HG03469 (cell line): ENCODE measurements around the gene ADAM12.

Experiments used
- ATAC-seq: cut with Tn5 transposase; IDR thresholded peaks from one replicate; pipeline ENCODE4 v1.9.1; 2021; ENCODE audit warnings: mild to moderate bottlenecking, moderate library complexity, moderate number of reproducible peaks; ENCODE audit not compliant: unreplicated experiment

Gene ADAM12

GRCh38 chr10:126242397-126243260, 145.6 kb downstream of the ADAM12 start:
- ATAC-seq, result no peak

DNA sequence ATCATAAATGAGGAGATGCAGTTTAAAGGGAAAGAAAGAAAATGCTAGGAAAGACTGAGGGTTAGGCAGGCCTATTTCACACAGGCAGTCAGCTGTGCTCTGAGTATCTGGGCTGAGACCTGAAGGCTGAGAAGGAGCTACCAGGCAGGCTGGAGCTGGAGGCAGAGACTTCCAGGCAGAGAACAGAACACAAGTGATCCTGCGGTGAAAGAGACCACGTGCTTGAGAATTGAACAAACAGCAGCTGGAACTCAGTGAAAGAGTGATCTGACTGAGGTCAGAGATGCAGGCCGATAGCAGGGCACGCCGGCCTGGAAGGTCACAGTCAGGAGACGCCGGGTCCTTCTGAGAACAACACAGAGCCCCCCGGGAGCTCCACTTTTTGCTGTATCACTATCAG, 147.8 kb downstream of the ADAM12 start:
- no peak for ATAC-seq

GRCh38 chr10:126239844-126240243, 148.4 kb downstream of the ADAM12 start:
- ATAC-seq, result no peak

- no peak for ATAC-seq
Measured at GRCh38 chr10:126235979-126236851, 152.1 kb downstream of the ADAM12 start.

GRCh38 chr10:126235091-126235978, 152.9 kb downstream of the ADAM12 start:
- ATAC-seq, result no peak

GRCh38 chr10:126234630-126235029, 153.6 kb downstream of the ADAM12 start:
- no peak for ATAC-seq

DNA sequence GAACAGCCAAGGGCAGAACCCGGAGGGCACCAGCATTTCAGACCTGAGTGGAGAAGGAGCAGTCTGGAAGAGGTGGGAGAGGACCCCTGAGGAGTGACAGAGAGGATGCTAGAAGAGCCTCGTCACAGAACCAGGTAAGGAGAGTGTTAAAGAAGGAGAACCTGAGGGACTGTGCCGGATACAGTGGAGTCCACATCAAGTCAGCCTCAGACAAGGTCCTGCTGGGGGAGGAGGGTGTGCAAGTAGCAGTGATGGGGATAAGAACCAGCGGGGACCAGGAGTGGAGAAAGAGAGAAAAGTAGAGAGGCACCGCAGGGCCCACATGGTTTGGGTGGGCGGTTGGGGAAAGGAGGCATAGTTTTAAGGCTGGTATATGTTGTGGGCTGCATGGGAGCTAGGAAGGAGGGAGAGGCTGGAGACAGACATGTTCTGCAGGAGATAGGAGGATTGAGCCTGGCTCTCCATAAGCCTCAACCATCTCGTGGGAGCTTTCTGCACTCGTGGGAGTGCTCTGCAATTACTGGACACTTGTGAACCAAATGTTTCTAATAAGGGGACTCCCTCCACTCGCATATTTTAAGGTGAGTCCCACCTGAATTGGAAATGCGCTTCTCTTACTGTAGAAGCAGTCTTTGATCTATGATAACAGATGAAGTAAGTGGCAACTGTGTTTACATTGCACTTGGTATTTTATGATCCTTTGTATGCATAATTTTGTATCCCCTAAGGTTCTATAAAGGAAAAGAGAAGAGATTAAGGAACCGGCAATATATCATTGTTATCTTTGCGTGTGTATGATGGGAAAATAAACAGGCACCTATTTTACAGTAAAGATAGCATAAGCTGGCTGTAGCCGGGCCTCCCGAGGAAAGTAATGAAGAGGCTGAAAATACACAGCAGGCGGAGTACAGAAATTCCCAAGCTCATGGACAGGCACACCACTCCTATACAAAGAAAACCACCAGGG, 154.8 kb downstream of the ADAM12 start:
- no peak for ATAC-seq

DNA sequence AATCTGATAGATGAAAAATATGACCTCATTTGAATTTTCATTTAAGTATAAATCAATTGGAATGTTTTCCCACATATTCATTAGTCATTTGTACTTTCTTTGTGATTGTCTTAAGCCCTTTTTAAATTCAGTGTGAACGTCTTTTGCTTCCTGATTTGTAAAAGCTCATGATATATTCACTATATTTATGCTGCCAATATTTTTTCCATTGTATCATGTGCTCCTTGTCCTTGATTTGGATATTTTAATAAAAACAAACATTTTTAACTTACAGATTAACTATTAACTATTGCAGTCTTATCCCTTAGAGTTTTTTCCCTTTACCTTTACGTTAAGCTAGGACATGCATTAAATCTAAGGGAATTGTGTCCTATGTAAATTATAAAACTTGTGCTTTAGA, 157.7 kb downstream of the ADAM12 start:
- ATAC-seq, result no peak

GRCh38 chr10:126229686-126230085, 158.6 kb downstream of the ADAM12 start:
- no peak for ATAC-seq

DNA sequence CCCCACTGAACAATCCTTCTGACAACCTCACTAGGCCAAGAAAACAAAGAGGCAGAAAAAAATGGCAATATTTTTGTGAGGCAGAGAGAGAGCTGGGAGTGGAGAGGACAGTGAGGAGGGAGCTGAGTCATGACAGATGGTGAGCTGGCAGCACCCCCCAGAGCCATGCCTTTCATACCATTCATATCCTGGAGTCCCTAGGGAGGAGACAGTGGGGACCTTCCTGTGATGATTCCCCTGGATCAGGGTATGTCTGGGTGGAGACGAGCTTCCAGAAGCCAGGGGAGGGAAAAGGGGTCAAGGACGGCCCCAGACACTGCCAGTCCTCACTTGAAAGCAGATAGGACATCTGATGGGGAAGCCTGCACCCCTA, 160.5 kb downstream of the ADAM12 start:
- ATAC-seq, result no peak

DNA sequence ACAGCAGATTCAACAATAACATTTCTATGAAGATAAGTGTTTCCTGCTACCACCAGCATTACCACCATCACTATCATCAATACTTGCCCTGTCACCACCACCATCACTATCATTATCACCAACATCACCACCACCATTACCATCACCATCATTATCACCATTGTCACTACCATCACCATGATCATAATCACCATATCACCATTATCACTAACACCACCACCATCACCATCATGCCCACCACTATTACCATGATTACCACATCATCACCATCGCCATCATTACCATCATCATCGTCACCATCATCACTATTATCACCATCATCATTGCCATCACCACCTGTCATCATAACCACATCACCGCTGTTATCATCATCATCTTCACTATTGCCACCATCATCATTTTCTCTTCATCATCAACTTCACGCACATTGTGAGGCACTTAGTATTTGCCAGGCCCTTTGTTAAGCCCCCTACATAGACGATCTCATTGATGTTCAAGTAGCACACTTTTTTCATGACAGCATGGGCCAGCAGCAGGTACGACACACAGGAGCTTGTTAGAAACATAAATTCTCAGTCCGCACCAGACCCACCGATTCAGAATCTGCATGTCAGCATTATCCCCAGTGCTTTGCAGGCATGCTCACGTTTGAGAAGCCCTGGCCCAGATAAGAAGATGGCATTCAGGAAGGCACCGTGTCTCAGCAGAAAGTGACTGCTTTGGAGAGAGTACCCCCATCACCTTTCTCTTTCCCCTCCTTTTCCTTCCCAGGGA, 161.1 kb downstream of the ADAM12 start:
- no peak for ATAC-seq

GRCh38 chr10:126226205-126226604, 162.1 kb downstream of the ADAM12 start:
- no peak for ATAC-seq

DNA sequence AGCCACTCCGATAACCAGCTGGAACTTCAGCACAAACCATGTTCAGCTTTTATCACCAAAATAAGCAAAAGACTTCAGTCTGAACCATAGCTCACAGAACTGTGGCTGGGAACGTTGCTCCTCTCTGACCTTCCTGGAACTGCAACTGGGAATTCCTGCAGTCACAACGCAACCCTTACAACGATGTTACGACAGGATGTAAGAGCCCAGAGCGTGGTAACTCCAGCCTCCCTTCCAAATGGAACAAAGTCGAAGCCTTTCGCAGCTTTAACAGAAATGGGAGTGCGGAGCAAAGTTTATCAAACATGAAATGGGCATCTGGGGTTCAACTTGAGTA, 162.6 kb downstream of the ADAM12 start:
- ATAC-seq, result no peak

DNA sequence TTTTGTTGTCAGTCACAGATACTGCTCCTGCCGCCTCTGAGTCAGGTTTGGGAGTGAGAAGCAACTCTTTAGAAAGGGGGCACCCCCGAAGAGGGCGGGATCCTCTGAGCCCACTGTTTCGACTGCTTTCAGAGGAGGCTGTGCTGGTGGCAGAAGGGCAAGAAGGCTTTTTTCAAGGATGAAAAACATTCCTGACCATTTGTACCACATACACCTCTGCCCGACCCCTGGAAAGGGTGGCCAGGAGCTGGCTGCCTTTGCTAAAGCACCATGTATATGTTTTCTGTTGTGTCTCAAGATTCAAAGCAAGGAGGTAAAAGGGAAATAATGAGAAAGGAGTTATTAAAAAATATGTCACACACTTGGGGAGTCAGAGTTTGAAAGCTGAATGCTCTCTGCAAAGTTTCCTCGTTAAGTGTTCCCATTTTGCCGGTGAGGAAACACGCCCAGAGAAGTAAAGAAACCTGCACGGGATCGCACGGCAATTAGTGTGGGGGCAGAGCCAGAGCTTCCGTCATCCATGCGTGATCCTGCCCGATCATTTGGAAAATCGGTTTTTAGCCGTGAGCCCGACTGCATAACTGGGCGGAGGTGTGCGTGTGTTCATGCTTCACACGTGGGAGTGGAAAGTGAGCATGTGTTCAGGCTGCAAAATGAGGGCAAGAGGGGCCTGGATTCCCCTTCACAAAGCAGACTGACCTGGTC, 163.2 kb downstream of the ADAM12 start:
- no peak for ATAC-seq

DNA sequence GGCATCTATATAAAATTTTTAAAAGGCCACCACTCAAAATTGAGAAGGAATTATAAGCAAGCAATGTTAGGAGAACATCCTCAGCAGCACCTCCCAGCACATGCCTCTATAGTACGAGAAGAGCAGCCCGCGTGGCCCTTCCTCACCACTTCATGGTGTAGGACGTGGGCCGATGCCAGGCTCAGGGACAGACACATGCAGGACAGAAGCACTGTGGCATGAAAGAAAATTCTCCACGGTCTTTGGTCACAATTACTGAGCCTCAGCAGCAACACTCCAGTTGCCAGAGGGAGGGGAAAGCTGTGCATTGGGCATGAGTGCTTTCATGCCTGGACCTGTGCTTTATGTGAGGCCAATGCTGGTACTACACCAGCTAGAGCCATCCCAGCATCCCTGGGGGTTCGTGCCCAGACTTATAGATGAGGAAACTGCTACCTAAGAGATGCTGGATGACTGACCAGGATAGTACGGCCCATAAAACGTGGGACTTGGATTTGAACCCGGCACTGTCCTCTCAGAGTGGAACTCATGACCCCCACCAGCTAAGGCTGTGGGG, 164.7 kb downstream of the ADAM12 start:
- no peak for ATAC-seq

DNA sequence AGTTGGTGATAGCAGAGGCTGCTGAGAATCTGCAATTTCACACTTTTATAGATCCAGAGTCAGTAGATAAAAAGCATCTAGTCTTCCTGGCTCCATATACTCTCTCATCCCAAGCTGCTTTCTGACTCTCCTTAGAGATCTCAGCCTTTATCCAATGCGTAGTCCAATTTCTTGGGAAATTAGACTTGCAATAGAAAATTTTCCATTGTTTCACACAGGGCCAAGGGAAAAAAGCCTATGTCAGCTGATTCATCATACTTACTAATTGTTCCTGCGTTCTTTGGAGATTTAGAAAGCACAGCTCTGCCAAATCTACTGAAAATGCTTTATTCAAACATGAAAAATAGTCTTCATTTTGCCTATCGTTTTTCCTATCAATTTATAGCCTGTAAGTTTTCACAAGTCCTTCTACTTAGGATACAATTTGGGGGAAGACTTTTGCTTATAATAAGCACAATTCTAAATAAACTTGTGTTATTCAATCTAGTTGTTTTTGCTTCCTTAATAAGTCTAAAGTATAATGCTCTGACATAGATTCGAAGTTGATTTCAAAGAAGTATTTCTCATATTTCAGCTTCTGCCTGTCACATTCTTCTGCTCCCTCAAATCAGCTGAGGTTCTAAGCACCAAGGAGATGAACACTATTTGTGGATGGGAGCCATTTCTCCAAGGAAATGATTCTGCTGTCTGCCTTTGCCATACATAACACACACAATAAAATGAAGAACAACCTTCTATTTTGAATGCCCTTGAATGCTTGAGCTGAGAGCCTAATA, 165.4 kb downstream of the ADAM12 start:
- no peak for ATAC-seq

DNA sequence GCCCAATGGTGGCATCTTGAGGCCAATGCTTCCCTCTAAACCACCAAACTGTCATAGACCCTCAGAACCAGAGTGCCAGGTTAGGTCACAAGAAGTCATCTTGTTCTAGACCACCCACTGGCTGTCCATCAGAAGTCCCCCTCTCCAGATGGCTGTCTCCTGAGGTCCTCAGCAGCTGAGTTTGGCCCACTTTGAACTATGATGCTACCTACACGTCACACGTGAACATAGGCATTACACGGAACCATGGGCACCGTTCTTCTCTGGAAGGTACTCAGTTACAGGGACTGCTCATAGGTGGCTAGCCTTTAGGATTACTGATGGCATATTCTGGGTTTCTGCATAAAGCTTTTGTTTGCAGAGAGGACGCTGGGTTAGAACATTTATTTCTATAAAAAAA, 166.4 kb downstream of the ADAM12 start:
- ATAC-seq, result no peak
